ENCODE data around the gene CAPRIN2. TPM values are rescaled to one million over a fixed set of nuclear protein-coding genes. Genes with fewer than 3 reads are reported as not detected.

CAPRIN2 gene
- total RNA-seq, 6 experiments from 2014 or later = 13.3 to 21.4 (median 19.1) TPM

- Mint-ChIP-seq H3K9me3 (no peaks in the 10 kb centered on the region), H3K36me3 (ENCODE audit: low read depth) (0 out of 2 replicates have a peak, but pooled peaks cover 3% of the 10 kb centered on the region), H3K27me3 (ENCODE audit: insufficient read depth) (no peaks in the 10 kb centered on the region; the same call in none of the 2 replicates), H3K4me3 (peak overlapping the region; percentile 96), H3K27ac (peak overlapping the region; percentile 86), H3K4me1 (ENCODE audit: low read depth) (peaks cover 49% of the 10 kb centered on the region)
- no peak for TF ChIP-seq CTCF (IDR thresholded peaks at IDR 0.05)
- no peak for DNase-seq
Observed at GRCh38 chr12:30696486-30696885, 58.3 kb downstream of the CAPRIN2 start.

- no peak for DNase-seq
- Mint-ChIP-seq H3K4me1 (ENCODE audit: low read depth) (peaks cover 52% of the 10 kb centered on the region), H3K27me3 (ENCODE audit: insufficient read depth) (no peaks in the 10 kb centered on the region; the same call in none of the 2 replicates), H3K36me3 (ENCODE audit: low read depth) (0 out of 2 replicates have a peak, but pooled peaks cover 3% of the 10 kb centered on the region), H3K4me3 (peak overlapping the region; percentile 96), H3K9me3 (no peaks in the 10 kb centered on the region), H3K27ac (peak overlapping the region; percentile 86)
- no peak for TF ChIP-seq CTCF (IDR thresholded peaks at IDR 0.05)
Observed at GRCh38 chr12:30696103-30696408, 58.7 kb downstream of the CAPRIN2 start.

- peak; percentile 56 for TF ChIP-seq CTCF (IDR thresholded peaks at IDR 0.05)
- H3K27ac Mint-ChIP-seq = peak within 1 kb of the TSS; percentile 86
- H3K36me3 Mint-ChIP-seq (ENCODE audit: low read depth) = 0 out of 2 replicates have a peak, but pooled peaks cover 3% of the 10 kb centered on the region
- DNase-seq = peak; percentile 90
- peak within 1 kb of the TSS; percentile 96 for H3K4me3 Mint-ChIP-seq
- H3K9me3 Mint-ChIP-seq = no peaks in the 10 kb centered on the region
- peaks cover 52% of the 10 kb centered on the region for H3K4me1 Mint-ChIP-seq (ENCODE audit: low read depth)
- no peaks in the 10 kb centered on the region; the same call in none of the 2 replicates for H3K27me3 Mint-ChIP-seq (ENCODE audit: insufficient read depth)
Observed at GRCh38 chr12:30695199-30696102, 59.3 kb downstream of the CAPRIN2 start, which contains the start of gene IPO8. IPO8 (minus strand) TSS chr12:30695869; CDS start chr12:30695647, 222 bp downstream.

- Mint-ChIP-seq H3K4me3 (peak overlapping the region; percentile 96), H3K27ac (peak overlapping the region; percentile 76), H3K36me3 (ENCODE audit: low read depth) (0 out of 2 replicates have a peak, but pooled peaks cover 3% of the 10 kb centered on the region), H3K9me3 (no peaks in the 10 kb centered on the region), H3K4me1 (ENCODE audit: low read depth) (peaks cover 58% of the 10 kb centered on the region), H3K27me3 (ENCODE audit: insufficient read depth) (no peaks in the 10 kb centered on the region; the same call in none of the 2 replicates)
- DNase-seq = peak; percentile 35
- no peak for TF ChIP-seq CTCF (IDR thresholded peaks at IDR 0.05)
Observed at GRCh38 chr12:30694412-30695198, 60.1 kb downstream of the CAPRIN2 start.

- H3K27ac Mint-ChIP-seq = peak overlapping the region; percentile 6; the same call in 1 of the 2 replicates
- H3K4me1 Mint-ChIP-seq (ENCODE audit: low read depth) = peaks cover 64% of the 10 kb centered on the region
- no peak for DNase-seq
- H3K9me3 Mint-ChIP-seq = no peaks in the 10 kb centered on the region
- H3K27me3 Mint-ChIP-seq (ENCODE audit: insufficient read depth) = no peaks in the 10 kb centered on the region; the same call in 1 of the 2 replicates
- H3K36me3 Mint-ChIP-seq (ENCODE audit: low read depth) = 0 out of 2 replicates have a peak, but pooled peaks cover 3% of the 10 kb centered on the region
- TF ChIP-seq CTCF (IDR thresholded peaks at IDR 0.05) = no peak
- no peak overlapping the region for H3K4me3 Mint-ChIP-seq
Observed at GRCh38 chr12:30692470-30692869, 62.3 kb downstream of the CAPRIN2 start.

Measured in HFFc6 (cell line).